HCT116 (cell line): ENCODE data around the gene NPIPB8.
"Not testable (repeated sequence)": the region's sequence is repeated elsewhere in the genome, so short reads cannot be mapped to it uniquely, and the experiment has no call there.

ENCODE experiments used
- CBX3 ChIP-seq: IDR thresholded peaks from 2 replicates; pipeline ENCODE4 v1.6.1; 2012; ENCODE audit warnings: low read depth
- CEBPB ChIP-seq: IDR thresholded peaks from 2 replicates; pipeline ENCODE4 v1.6.1; 2012; ENCODE audit warnings: low read depth
- ELF1 ChIP-seq: IDR thresholded peaks from 2 replicates; pipeline ENCODE4 v1.6.1; 2012; ENCODE audit warnings: low read depth, borderline replicate concordance
- EZH2 ChIP-seq: fragments of 200-600 bp; sonication (generic); IDR thresholded peaks from 2 replicates; pipeline ENCODE4 v1.6.1; 2017; ENCODE audit warnings: antibody characterized with exemption, mixed run types
- EZH2phosphoT487 ChIP-seq: fragments of 200-600 bp; IDR thresholded peaks from 2 replicates; pipeline ENCODE4 v1.6.1; 2018; ENCODE audit warnings: antibody characterized with exemption, borderline replicate concordance
- POLR2A ChIP-seq: IDR thresholded peaks from 2 replicates; pipeline ENCODE4 v1.7.0; 2011; ENCODE audit warnings: borderline replicate concordance; ENCODE audit not compliant: insufficient read depth, insufficient read length; ENCODE audit errors: extremely low read depth
- POLR2AphosphoS5 ChIP-seq: IDR thresholded peaks from 2 replicates; pipeline ENCODE4 v1.6.1; 2011; ENCODE audit warnings: mild to moderate bottlenecking, low read depth, low read length, moderate library complexity
- SIN3A ChIP-seq: IDR thresholded peaks from 2 replicates; pipeline ENCODE4 v1.6.1; 2012; ENCODE audit warnings: low read depth
- TCF7L2 ChIP-seq: IDR thresholded peaks from 2 replicates; pipeline ENCODE4 v1.7.0; 2011; ENCODE audit warnings: borderline replicate concordance, inconsistent platforms; ENCODE audit not compliant: insufficient read depth, insufficient read length; ENCODE audit errors: extremely low read depth
- TF ChIP-seq, protein P1 (sequence below), 3 experiments: fragments of 200-600 bp in 1 of 3; sonication (generic) in 1 of 3; IDR thresholded peaks in 2 of 3; conservative IDR thresholded peaks in 1 of 3; 2 replicates each; pipeline ENCODE4 v1.5.1; 2012 to 2017; ENCODE audit warnings: low read depth in 2 of 3, low read length in 2 of 3, antibody characterized with exemption in 1 of 3, borderline replicate concordance in 1 of 3, control low read depth in 1 of 3, mild to moderate bottlenecking in 1 of 3, mixed read lengths in 1 of 3, mixed run types in 1 of 3, moderate library complexity in 1 of 3; ENCODE audit not compliant: insufficient read depth in 1 of 3
- TF ChIP-seq, protein P2 (sequence below): IDR thresholded peaks from 2 replicates; pipeline ENCODE4 v1.6.1; 2012

DNA sequence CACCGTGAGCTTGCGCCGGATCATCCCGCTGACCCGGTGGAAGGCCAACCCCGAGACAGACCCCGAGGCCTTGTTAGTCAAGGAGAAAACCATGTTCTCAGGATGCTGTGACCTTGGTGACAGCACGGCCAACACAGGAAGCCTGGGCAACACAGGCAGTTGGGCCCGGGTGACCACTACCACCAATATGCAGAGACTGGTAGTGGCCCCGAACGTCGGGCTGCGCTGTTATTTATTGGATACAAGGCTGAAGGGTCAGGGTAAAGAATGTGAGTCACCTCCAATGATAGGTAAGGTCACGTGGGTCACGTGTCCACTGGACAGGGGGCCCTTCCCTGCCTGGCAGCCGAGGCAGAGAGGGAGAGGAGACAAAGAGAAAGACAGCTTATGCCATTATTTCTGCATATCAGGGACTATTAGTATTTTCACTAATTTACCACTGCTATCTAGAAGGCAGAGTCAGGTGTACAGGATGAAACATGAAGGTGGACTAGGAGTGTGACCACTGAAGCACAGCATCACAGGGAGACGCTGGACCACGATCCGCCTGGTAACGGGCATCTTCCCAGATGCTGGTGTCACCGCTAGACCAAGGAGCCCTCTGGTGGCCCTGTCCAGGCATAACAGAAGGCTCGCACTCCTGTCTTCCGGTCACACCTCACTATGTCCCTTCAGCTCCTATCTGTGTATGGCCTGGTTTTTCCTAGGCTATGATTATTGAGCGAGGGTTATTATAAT, 22.2 kb upstream of the NPIPB8 start:
- TF ChIP-seq, protein P1, sequence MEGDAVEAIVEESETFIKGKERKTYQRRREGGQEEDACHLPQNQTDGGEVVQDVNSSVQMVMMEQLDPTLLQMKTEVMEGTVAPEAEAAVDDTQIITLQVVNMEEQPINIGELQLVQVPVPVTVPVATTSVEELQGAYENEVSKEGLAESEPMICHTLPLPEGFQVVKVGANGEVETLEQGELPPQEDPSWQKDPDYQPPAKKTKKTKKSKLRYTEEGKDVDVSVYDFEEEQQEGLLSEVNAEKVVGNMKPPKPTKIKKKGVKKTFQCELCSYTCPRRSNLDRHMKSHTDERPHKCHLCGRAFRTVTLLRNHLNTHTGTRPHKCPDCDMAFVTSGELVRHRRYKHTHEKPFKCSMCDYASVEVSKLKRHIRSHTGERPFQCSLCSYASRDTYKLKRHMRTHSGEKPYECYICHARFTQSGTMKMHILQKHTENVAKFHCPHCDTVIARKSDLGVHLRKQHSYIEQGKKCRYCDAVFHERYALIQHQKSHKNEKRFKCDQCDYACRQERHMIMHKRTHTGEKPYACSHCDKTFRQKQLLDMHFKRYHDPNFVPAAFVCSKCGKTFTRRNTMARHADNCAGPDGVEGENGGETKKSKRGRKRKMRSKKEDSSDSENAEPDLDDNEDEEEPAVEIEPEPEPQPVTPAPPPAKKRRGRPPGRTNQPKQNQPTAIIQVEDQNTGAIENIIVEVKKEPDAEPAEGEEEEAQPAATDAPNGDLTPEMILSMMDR (IDR thresholded peaks at IDR 0.05 in 2 of 3, conservative IDR thresholded peaks at IDR 0.05 in 1 of 3; ENCODE audit: borderline replicate concordance in 1 of 3, insufficient read depth in 1 of 3, low read depth in 2 of 3, low read length in 2 of 3), result peak; percentile 50 to 68 (median 56)
- TF ChIP-seq TCF7L2, CBX3, SIN3A, POLR2A, EZH2, EZH2phosphoT487, POLR2AphosphoS5, CEBPB, ELF1: not testable (repeated sequence)
- TF ChIP-seq, protein P2, sequence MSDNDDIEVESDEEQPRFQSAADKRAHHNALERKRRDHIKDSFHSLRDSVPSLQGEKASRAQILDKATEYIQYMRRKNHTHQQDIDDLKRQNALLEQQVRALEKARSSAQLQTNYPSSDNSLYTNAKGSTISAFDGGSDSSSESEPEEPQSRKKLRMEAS, result not testable (repeated sequence)
